HG02759 (cell line): ENCODE results near the gene NEAT1.
"Not testable (repeated sequence)": the region's sequence is repeated elsewhere in the genome, so short reads cannot be mapped to it uniquely, and the experiment has no call there.

Experiments
- ATAC-seq: cut with Tn5 transposase; IDR thresholded peaks from one replicate; pipeline ENCODE4 v1.9.1; 2021; ENCODE audit warnings: mild to moderate bottlenecking, moderate library complexity; ENCODE audit not compliant: unreplicated experiment

The NEAT1 gene

GRCh38 chr11:65404638-65405339 is 17.8 kb upstream of the NEAT1 start:
- no peak for ATAC-seq

GRCh38 chr11:65410936-65411680 is 11.5 kb upstream of the NEAT1 start:
- ATAC-seq: no peak

GRCh38 chr11:65411681-65412070 is 10.9 kb upstream of the NEAT1 start:
- no peak for ATAC-seq

- no peak for ATAC-seq
Measured at GRCh38 chr11:65412271-65413076, 10.1 kb upstream of the NEAT1 start.

- ATAC-seq: not testable (repeated sequence)
Measured at GRCh38 chr11:65413077-65413664, 9.4 kb upstream of the NEAT1 start.

GRCh38 chr11:65414776-65415498 is 7.7 kb upstream of the NEAT1 start:
- ATAC-seq: no peak

GRCh38 chr11:65415499-65416340 is 6.9 kb upstream of the NEAT1 start:
- ATAC-seq: no peak

- no peak for ATAC-seq
Measured at GRCh38 chr11:65416341-65416824, 6.2 kb upstream of the NEAT1 start.

GRCh38 chr11:65416841-65417701 is 5.5 kb upstream of the NEAT1 start:
- no peak for ATAC-seq

- ATAC-seq: no peak
Measured at GRCh38 chr11:65417702-65418430, 4.7 kb upstream of the NEAT1 start.

GRCh38 chr11:65418431-65418680 is 4.2 kb upstream of the NEAT1 start:
- ATAC-seq: no peak

- peak; percentile 43 for ATAC-seq
Measured at GRCh38 chr11:65418681-65419459, 3.7 kb upstream of the NEAT1 start.

GRCh38 chr11:65419460-65419771 is 3.2 kb upstream of the NEAT1 start:
- no peak for ATAC-seq

GRCh38 chr11:65419772-65420481 is 2.7 kb upstream of the NEAT1 start:
- ATAC-seq: no peak

- no peak for ATAC-seq
Measured at GRCh38 chr11:65420506-65420905, 2.1 kb upstream of the NEAT1 start.

- no peak for ATAC-seq
Measured at GRCh38 chr11:65420979-65421793, 1.4 kb upstream of the NEAT1 start.
